Endothelial cell of umbilical vein (primary cell): Measurements from ENCODE around the gene EFS.

Source experiments
- CTCF ChIP-seq, 2 donors: IDR thresholded peaks; 1 replicate in 1 of 2; 2 replicates in 1 of 2; pipeline ENCODE4 v1.5.1; 2011; ENCODE audit warnings: low read length in 2 of 2, mild to moderate bottlenecking in 2 of 2, moderate library complexity in 2 of 2, control low read depth in 1 of 2, inconsistent platforms in 1 of 2, low read depth in 1 of 2; ENCODE audit not compliant: insufficient read depth in 1 of 2; ENCODE audit errors: extremely low read depth in 1 of 2
- JUN ChIP-seq: IDR thresholded peaks from 2 replicates; pipeline ENCODE4 v1.6.1; 2011; ENCODE audit warnings: borderline replicate concordance, low read depth; ENCODE audit not compliant: insufficient read length, insufficient read depth
- MAX ChIP-seq: IDR thresholded peaks from 2 replicates; pipeline ENCODE4 v1.6.1; 2011; ENCODE audit not compliant: insufficient read depth, insufficient read length
- MYC ChIP-seq: IDR thresholded peaks from one replicate; pipeline ENCODE4 v1.6.1; 2011; ENCODE audit warnings: mild to moderate bottlenecking, low read depth, low read length
- POLR2A ChIP-seq: IDR thresholded peaks from 2 replicates; pipeline ENCODE4 v1.6.1; 2012; ENCODE audit warnings: low read depth, mild to moderate bottlenecking, control low read depth, low read length

- TF ChIP-seq MAX: no peak
- TF ChIP-seq POLR2A: no peak
- no peak for TF ChIP-seq CTCF (IDR thresholded peaks at IDR 0.05; ENCODE audit: extremely low read depth in 1 of 2, insufficient read depth in 1 of 2, low read depth in 1 of 2, low read length in 2 of 2)
- no peak for TF ChIP-seq JUN
- TF ChIP-seq MYC: no peak
These were observed 34.6 kb upstream of the EFS start for GRCh38 chr14:23399591-23399990.
